GM12874 (cell line): ENCODE results near the gene GHRL.

Experiments
- TF ChIP-seq, protein P1 (sequence below): IDR thresholded peaks from 2 replicates; pipeline ENCODE4 v1.5.1; 2011; ENCODE audit warnings: low read depth, mild to moderate bottlenecking, control low read depth, low read length, moderate library complexity; ENCODE audit not compliant: insufficient read depth

Gene GHRL

DNA sequence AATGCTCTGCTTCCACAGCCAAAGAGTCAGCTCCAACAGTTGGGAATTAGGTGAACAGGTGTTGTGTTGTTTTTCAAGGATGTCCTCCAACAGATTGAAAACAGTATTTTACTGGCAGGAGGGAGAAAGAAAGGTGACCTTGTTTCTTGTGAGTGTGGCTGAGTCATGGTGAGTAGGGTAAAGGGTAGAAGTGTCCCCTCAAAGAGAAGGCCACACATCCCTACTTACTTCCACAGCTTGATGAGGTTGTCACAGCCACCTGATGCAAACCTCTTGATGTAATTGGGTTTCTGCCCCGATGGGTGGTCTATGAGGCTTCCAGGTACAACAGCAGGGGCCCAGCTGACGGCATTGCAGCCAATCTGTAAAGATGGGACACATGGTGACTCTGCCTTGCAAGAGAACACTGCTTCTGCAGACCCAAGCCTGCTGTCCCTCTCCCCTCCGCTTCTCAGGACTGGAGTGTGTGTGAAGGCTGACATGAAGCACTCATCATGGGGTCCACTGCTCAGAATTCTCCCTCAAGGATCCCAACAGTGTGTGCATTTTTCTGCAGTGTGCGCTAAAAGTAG is 12.7 kb upstream of the GHRL start:
- TF ChIP-seq, protein P1, sequence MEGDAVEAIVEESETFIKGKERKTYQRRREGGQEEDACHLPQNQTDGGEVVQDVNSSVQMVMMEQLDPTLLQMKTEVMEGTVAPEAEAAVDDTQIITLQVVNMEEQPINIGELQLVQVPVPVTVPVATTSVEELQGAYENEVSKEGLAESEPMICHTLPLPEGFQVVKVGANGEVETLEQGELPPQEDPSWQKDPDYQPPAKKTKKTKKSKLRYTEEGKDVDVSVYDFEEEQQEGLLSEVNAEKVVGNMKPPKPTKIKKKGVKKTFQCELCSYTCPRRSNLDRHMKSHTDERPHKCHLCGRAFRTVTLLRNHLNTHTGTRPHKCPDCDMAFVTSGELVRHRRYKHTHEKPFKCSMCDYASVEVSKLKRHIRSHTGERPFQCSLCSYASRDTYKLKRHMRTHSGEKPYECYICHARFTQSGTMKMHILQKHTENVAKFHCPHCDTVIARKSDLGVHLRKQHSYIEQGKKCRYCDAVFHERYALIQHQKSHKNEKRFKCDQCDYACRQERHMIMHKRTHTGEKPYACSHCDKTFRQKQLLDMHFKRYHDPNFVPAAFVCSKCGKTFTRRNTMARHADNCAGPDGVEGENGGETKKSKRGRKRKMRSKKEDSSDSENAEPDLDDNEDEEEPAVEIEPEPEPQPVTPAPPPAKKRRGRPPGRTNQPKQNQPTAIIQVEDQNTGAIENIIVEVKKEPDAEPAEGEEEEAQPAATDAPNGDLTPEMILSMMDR: no peak

DNA sequence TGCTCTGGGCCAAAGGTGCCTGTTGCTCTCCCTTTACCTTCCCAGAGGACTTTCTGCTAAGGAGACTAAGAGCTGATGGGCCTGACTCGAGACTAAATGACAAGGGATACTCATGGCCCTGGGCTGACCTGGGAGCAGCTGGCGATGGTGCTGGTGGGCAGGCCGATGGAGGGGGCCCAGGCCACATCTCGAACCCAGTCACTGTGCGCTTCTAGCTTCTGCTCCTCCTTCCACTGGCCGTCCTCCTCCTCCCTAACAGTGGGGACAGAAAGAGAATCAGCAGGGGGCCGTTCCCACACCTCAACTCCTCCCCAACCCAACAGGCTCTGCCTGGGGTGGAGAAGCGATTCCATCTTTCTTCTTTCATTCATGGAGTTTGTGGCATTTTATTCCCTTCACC is 12.2 kb upstream of the GHRL start:
- TF ChIP-seq, protein P1: no peak

DNA sequence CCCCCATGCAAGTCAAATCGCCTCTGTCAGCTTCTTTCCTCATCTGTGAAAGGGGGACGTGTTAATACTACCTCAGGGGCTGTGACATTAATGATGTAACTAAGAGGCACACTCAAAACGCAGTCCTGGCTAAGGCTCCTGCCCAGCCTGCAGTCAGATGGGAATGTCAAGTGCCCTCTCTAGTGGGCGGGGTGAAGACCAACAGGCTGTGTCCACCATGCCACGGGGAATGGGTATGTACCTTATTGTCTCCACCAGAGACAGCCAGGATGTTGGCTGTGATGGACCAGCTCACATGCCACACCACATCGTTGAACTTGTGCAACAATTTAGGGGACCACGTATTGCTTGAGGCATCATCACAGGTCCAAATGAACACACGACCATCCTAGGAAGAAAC is 11.0 kb upstream of the GHRL start:
- TF ChIP-seq, protein P1: no peak

DNA sequence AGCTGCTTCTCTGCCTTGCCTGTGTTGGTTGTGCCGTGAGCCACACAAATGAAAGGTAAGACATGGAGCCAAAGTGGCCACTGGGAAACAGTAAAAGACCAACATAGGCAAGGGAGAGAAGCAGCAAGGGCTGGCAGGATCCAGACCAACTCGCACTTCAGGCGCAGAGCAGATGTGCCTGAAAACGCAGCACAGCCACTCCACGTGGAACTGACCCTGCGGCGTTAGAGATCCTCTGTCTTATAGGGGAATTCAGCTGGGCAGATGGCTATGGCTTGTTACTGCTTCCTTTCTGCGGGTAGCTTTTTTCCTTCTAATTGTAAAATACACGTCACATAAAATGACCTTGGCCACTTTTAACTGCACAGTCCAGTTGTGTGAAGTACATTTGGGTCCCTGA is 10.4 kb upstream of the GHRL start:
- TF ChIP-seq, protein P1: no peak

DNA sequence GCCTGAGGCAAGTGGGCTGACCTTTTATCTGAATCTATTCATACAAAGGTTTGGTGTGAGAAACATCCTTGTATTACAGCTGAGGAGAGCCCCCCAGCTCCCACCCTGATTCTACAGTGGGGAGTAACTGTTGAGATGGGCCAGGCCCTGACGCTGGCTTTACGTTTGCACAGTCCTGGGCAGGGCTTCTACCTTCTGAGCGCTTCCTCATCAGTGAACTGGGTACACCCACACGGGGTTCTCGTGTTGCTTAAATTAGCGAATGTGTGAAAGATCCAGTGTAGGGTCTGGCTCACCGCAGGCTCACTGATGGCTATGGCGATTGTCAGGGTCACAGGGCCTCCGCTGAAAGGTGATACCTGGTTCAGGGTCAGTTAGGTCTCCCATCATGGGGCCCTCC is 7.3 kb upstream of the GHRL start:
- TF ChIP-seq, protein P1: no peak

DNA sequence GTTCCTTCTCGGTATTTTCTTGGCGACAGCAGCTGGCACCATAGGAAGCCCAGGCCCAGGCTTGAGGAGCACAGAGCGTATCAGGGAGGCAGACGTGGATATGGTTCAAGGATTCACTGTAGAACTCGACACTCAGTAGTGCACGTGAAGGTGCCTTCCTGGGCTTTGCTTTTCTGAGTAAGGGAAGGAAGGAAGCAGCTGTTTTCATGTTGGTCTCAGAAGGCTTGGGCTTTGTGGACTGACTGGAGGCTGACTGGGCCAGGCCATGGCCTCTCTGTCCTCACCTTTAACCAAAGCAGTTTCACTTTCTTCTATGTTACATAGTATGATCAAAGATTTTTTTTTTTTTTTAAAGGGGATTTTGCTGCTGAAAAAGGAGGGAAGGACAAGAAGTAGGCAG is 6.9 kb upstream of the GHRL start:
- TF ChIP-seq, protein P1: no peak

DNA sequence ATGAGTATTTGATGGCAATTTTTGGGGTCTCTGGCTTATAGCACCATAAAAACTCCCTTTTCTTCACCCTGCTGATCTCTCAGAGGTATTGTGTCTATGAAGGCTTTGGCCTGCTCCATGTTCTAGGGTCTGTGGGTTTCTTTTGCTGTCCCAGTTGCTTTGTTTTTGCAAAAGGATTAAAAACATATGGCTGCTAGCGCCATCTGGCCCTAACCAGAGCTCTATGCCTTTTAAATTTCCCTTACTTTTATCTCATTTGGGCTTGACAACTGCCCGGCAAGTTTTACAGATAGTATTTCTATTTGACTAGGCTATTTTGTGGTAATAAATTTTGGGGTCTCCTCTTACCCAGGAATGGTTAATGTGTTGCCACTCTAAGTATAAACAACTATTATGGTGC is 6.4 kb upstream of the GHRL start:
- TF ChIP-seq, protein P1: no peak
